ENCODE results near the gene MB. TPM values are rescaled to one million over a fixed set of nuclear protein-coding genes. Genes with fewer than 3 reads are reported as not detected.

Gene MB
- polyA plus RNA-seq, 10 donors = 190 to 359 (median 242) TPM

Other genes starting within 250 kb of the MB start
- gene HMOX1, start 236.2 kb downstream of the MB start, polyA plus RNA-seq (ENCODE audit: insufficient read length in 10 of 10) = 10 to 100 TPM; 12.1 to 32.2 (median 17.1) TPM
- 10 to 100 TPM; 24.0 to 52.3 (median 31.3) TPM for gene MCM5, start 217.2 kb downstream of the MB start, polyA plus RNA-seq (ENCODE audit: insufficient read length in 10 of 10)
- gene RASD2, start 76.5 kb downstream of the MB start, polyA plus RNA-seq (ENCODE audit: insufficient read length in 10 of 10) = 10 to 100 TPM in 8 of 10 donors, 1 to 10 TPM in 2; 7.6 to 17.1 (median 15.4) TPM
- 1 to 10 TPM in 9 of 10 donors, under 1 TPM in 1; 0.98 to 3.0 (median 2.0) TPM for gene APOL6, start 31.1 kb upstream of the MB start, polyA plus RNA-seq (ENCODE audit: insufficient read length in 10 of 10)
- gene APOL5, start 100.5 kb upstream of the MB start, polyA plus RNA-seq (ENCODE audit: insufficient read length in 10 of 10) = 1 to 10 TPM in 9 of 10 donors, under 1 TPM in 1; 0.83 to 1.9 (median 1.3) TPM

All from muscle of back (tissue), 10 donors.